HG03025 (cell line): ENCODE measurements around the gene TSPAN18.

Experiments used
- ATAC-seq: cut with Tn5 transposase; IDR thresholded peaks from one replicate; pipeline ENCODE4 v1.9.1; 2021; ENCODE audit warnings: mild to moderate bottlenecking, moderate library complexity; ENCODE audit not compliant: unreplicated experiment, low FRiP score

Gene TSPAN18

DNA sequence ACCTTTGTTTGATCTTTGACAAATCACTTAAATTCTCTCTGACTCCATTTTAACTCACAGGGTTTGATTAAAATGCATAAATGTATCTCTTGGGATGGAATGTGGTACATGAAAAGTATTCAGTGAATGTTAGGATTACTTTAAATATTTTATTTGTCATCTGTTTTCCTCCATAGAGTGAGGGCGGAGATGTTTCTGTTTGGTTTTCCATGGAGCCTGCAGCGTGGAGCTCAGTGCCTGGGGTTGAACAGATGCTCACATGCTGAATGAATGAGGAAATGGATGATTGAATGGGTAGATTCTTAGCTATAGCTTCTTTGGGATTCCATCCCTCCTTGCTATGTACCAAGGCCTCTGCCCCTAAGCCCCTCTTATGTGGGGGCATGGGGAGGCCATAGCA lies 10.0 kb downstream of the TSPAN18 start:
- ATAC-seq, result no peak

GRCh38 chr11:44737245-44738085 lies 10.7 kb downstream of the TSPAN18 start:
- no peak for ATAC-seq

GRCh38 chr11:44738791-44739190 lies 12.0 kb downstream of the TSPAN18 start:
- no peak for ATAC-seq

DNA sequence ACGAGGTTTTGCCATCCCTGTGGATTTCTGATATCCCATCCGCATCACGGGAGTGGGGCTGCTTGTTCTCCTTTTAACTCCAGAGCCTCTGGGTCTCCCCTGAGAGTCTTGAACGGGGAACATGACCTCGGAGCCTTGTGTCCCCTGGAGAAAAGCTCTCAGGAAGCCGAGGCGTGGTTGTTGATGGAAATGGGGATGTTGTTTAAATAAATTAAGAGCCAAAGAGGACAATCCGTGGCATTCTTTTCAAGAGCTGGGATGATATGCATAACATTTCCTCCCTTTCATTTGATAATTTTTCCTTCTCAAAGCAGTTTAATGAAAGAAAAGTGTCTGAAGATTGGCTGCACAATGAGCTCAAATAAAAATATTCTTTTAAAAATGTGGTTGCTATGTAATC lies 14.2 kb downstream of the TSPAN18 start:
- no peak for ATAC-seq

DNA sequence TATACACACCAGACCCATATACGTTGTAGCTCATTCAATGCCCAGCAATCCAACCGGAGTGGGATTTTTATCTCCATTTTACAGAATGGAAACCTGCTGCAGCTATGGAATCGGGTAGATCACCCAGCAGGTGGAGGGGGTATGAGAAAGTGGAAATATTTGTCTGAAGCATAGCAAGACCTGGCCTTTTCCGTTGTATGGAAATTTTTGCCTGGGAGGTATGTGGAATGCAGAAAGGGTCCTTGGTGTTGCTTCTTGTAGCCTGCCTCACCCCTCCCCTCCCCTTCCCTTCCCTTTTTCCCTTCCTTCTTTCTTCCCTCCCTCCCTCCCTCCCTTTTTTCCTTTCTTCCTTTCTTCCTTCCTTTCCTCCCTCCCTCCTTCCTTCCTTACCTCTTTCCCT lies 15.2 kb downstream of the TSPAN18 start:
- no peak for ATAC-seq

DNA sequence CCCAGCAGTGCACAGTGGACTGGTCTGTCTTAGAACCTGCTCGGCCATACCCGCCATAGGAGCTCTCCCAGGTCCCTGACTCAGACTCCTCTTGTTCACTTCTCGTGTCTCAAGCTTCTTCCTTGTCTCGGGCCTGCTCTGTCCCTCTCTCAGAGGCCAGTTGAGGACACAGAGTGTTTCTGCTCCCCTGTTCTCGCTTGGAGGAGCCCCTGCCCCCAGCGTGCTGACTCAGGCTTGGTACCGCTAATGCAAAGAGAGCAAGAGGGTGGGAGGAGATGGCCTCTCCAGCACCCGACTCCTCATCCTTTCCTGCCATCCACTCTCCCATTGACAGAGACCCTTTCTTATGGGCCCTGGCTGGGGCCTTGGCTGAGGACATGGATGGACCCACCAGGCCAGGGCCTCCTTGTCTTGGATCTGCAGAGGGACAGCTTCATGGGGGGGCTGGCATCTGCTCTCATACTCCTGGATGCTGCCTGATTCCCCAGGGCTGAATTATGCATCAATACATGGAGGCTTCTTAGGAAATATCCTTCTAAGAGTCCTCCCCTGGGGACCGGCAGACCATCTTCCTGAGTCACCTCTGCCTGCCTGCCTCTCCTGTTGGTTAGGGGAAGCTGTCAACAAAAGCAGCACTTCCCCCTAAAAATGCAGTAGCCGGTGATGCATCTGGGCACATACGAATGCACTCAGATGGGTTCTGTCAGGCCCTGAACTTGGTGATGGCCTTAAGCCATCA lies 15.9 kb downstream of the TSPAN18 start:
- ATAC-seq, result no peak

DNA sequence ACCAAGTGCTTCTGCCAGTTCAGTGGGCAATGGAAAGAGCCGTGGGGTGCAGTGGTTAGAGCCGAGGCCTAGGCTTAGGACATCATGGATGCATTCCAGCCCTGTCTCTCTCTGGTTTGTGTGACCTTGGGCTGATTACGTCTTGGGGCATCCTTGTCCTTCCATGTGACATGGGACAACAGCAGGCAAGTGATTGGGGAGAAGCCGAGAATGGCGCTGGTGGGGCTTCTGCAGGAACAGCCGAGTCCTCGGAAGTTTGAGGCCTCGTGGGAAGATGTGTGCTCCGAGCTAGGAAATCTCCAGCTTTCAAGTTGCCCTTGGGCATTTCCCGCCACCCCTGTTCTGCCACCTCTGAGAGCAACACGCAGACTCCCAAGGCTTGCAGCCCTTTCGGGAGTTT lies 16.6 kb downstream of the TSPAN18 start:
- no peak for ATAC-seq

DNA sequence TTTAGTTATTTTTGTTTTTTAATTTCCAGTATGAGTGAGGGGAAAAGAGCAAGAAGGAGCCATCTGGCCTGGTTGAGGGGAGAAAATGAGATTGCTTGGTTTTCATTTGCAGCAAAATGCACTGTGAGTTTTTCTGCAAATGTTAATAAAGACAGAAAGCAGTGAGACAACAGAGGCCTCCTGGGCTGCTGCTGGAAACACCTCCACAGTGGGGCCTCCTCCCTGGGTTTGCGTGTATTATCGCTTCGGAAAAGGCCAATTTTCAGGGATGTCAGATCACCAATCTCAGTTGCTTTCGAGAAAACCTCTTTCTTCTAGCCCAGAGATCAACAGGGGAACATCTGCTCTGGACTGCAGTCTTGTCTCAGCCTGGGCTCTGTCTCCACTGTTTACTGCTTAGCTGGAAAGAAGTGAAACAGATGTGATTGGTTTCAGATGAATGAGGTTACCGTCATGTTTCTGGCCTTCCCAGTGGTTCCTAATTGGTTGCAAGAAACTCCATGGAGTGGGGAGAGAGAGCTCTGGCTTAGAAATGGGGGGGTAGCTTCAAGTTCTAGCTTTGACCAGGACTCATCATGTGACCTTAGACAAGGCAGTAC lies 17.3 kb downstream of the TSPAN18 start:
- no peak for ATAC-seq

DNA sequence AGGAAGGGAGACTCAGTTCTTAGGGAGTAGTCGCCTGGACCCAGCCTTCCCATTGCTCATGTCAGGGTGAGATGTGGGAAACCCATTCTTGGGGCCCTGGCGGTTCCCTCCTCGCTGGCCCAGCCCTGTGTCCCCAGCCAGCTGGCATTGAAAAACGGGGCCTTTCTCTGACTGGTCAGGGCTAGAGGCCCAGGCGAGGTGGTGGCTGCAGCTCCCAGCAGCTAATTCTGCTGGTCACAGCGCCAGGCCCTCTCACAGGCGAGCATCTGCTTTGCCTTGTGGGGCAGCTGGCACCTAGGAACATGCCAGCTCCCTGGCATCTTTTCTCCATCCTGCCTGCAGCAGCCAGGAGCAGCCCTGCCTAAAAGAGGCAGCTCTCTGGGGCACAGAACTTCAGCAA lies 20.1 kb downstream of the TSPAN18 start:
- no peak for ATAC-seq

DNA sequence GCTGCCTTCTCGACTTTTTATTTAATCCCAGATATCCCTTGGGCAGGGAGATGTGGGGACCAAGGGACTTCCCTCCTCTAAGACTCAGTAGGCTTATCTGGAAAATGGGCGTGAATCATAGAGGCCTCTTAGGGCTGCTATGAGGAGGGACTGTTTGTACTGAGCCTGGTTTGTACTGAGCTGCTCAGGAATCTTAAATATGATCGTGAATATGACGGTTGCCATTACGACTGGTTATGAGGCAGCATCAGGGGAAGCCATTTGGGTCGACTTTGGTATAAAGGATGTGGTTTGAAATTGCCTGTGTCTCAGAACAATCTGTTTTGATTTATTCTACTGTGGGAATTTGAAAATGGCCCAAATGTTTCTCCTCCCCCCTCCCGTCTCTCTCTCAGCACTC lies 20.6 kb downstream of the TSPAN18 start:
- ATAC-seq, result no peak

DNA sequence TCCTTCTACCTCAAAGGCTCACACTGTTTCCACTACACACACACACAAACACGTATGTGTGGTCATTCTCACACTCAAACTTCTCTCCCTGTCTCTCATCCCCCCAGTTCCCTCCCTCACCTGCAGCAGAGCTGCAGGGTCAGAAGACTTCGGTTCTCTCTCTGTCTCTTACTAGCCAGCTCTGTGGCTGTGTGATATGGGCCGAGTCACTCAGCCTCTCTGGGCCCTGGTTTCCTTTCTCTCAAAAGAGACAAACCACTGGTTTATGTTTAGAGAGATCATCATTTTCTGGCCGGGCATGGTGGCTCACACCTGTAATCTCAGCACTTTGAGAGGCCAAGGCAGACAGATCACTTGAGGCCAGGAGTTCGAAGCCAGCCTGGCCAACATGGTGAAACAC lies 21.1 kb downstream of the TSPAN18 start:
- ATAC-seq, result no peak

DNA sequence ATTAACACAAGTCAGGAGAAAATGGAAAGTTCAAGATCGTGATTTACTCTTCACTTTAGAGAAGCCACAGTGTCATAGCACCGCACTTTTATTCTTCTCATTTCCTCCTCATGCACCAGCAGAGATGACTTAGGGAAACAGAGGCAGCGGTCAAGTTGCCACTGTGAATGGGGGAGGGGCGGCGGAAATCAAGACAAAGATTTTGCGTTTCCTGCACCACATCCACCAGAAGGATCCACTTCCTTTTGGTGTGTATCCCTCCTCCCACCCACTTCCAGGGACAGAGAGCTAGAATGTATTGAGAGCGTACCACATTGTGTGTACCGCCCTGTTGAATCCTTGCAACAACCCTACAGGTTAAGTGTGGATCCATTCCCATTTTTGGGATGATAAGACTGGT lies 21.8 kb downstream of the TSPAN18 start:
- ATAC-seq, result no peak

DNA sequence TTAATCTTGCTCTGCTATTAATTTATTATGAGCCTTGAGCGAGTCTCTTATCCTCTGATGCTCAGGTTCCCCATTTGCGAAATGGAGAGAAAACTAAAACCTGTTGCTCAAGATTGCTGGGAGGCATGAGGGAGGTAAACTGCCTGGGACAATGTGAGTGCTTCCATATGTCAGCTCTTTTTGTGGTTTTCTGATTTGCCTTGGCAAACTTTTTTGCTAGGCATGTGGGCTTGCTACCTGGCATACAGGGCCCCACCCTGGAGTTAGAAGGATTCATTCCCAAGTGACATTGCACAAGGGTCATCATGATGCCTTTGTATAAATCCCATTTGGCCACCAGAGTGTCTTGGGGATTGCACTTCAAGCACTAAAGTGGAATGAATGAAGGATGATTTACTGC lies 22.4 kb downstream of the TSPAN18 start:
- ATAC-seq, result no peak

- no peak for ATAC-seq
Observed at GRCh38 chr11:44750551-44751465, 24.0 kb downstream of the TSPAN18 start.

GRCh38 chr11:44752300-44752699 lies 25.5 kb downstream of the TSPAN18 start:
- ATAC-seq, result no peak

DNA sequence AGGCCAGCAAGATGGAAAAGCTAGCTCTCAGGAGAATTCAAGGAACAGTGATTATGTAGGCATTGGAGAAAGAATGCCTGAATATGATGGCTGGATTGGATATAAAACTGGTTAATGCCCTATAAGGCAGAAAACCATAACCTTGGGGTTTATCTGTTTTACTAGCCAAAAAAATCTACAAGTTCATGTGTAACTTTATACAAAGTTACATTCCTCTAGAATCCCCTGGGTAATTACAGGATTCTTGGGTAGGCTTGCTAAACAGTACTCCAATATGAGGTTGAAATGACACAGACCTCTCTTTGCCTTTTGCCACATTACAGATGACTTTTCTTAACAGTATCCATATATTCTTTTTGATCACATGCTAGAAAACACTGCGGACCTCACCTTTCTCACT lies 26.0 kb downstream of the TSPAN18 start:
- no peak for ATAC-seq

- ATAC-seq, result no peak
Observed at GRCh38 chr11:44753961-44754645, 27.3 kb downstream of the TSPAN18 start.

DNA sequence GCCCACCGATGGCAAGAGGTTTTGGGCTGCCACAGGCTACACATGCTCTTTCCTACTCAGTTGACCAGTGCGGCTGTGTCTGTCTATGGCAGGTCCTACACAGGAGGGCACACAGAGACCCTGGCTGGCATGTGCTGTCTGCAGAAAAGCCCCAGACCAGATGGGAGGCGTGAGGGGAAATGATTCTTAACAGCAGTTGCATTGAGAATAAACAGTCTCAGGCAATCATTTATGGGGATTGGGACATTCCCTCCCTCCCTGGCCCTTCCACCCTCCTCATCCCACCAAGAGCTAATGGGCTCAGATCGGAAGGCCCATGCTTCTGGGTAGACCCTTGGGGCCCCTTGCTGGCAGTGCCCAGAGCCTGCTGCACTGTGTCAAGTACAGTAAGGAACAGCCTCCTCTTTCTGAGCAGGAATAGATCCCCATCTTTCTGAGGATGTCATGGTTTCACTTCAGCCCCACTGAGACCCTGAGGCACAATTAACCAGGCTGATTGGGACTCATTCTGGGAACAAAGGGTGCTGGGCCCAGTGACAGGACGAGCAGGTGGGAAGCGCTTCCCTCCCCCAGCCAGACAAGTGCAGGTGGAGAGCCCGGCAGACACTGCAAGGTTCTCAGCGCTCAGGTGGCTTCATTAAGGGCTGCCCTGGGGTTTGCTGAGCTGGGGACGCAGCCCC lies 28.3 kb downstream of the TSPAN18 start:
- no peak for ATAC-seq
